PC-3 (cell line): ENCODE data around the gene PKMYT1.

ENCODE experiments used
- EZH2 ChIP-seq: fragments of 300-600 bp; sonication (generic); IDR thresholded peaks from one replicate; pipeline ENCODE4 v1.6.1; 2017; ENCODE audit warnings: antibody characterized with exemption, mild to moderate bottlenecking, low read length; ENCODE audit not compliant: unreplicated experiment
- EZH2phosphoT487 ChIP-seq: fragments of 300-600 bp; sonication (generic); IDR thresholded peaks from 2 replicates; pipeline ENCODE4 v1.6.1; 2018; ENCODE audit warnings: mild to moderate bottlenecking, antibody characterized with exemption, low read length, borderline replicate concordance
- TF ChIP-seq, protein P1 (sequence below): fragments of 300-600 bp; sonication (generic); conservative IDR thresholded peaks from 2 replicates; pipeline ENCODE4 v1.5.1; 2017; ENCODE audit warnings: antibody characterized with exemption, low read depth, mild to moderate bottlenecking, low read length

DNA sequence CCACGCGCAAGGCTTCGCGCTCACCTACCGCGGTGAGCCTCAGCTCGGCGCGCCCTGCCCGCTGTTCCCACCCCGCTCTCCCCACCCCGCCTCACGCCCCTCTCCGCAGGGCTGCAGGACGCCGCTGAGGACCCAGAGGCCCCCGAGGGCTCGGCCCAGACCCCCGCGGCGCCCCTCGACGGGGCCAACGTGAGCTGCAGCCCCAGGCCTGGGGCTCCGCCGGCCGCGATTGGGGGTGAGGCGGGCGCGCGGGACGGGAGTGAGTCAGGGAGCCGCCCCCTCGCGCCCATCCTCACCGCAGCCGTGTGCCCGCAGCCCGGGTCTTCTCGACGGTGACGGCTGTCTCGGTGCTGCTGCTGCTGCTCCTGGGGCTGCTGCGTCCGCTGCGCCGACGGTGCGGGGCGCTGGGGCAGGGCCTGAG lies 13.0 kb downstream of the PKMYT1 start:
- TF ChIP-seq EZH2 (no peak), EZH2phosphoT487 (no peak)
- TF ChIP-seq, protein P1, sequence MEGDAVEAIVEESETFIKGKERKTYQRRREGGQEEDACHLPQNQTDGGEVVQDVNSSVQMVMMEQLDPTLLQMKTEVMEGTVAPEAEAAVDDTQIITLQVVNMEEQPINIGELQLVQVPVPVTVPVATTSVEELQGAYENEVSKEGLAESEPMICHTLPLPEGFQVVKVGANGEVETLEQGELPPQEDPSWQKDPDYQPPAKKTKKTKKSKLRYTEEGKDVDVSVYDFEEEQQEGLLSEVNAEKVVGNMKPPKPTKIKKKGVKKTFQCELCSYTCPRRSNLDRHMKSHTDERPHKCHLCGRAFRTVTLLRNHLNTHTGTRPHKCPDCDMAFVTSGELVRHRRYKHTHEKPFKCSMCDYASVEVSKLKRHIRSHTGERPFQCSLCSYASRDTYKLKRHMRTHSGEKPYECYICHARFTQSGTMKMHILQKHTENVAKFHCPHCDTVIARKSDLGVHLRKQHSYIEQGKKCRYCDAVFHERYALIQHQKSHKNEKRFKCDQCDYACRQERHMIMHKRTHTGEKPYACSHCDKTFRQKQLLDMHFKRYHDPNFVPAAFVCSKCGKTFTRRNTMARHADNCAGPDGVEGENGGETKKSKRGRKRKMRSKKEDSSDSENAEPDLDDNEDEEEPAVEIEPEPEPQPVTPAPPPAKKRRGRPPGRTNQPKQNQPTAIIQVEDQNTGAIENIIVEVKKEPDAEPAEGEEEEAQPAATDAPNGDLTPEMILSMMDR, result no peak
